ENCODE data around the gene KCNJ16. TPM values are rescaled to one million over a fixed set of nuclear protein-coding genes. Genes with fewer than 3 reads are reported as not detected.

Gene KCNJ16
- total and polyA plus RNA-seq, 9 of the 15 experiments (the other 6 are each of a cell fraction or from before 2014, with no cell fraction given), result 0.01 to 0.75 (median 0.07) TPM; not detected in 4

GRCh38 chr17:70059071-70059470 is 16.0 kb upstream of the KCNJ16 start (continued):
- TF ChIP-seq, protein P1, sequence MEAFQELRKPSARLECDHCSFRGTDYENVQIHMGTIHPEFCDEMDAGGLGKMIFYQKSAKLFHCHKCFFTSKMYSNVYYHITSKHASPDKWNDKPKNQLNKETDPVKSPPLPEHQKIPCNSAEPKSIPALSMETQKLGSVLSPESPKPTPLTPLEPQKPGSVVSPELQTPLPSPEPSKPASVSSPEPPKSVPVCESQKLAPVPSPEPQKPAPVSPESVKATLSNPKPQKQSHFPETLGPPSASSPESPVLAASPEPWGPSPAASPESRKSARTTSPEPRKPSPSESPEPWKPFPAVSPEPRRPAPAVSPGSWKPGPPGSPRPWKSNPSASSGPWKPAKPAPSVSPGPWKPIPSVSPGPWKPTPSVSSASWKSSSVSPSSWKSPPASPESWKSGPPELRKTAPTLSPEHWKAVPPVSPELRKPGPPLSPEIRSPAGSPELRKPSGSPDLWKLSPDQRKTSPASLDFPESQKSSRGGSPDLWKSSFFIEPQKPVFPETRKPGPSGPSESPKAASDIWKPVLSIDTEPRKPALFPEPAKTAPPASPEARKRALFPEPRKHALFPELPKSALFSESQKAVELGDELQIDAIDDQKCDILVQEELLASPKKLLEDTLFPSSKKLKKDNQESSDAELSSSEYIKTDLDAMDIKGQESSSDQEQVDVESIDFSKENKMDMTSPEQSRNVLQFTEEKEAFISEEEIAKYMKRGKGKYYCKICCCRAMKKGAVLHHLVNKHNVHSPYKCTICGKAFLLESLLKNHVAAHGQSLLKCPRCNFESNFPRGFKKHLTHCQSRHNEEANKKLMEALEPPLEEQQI (IDR thresholded peaks at IDR 0.05), result peak; percentile 14; the same call in 1 of the 2 replicates
- TF ChIP-seq NBN (IDR thresholded peaks at IDR 0.05; ENCODE audit: low read depth), result no peak

GRCh38 chr17:70059649-70060048 is 15.4 kb upstream of the KCNJ16 start:
- Histone ChIP-seq H3K4me2 (ENCODE audit: insufficient read depth, low read length) (no peak overlapping the region), H3K27me3 (ENCODE audit: control insufficient read depth in 2 of 2, insufficient read depth in 2 of 2, low read length in 2 of 2) (no peaks in the 10 kb centered on the region), H4K20me1 (replicated peaks; ENCODE audit: control insufficient read depth, insufficient read depth, low read length) (no peaks in the 10 kb centered on the region), H2AFZ (ENCODE audit: low read depth, low read length) (no peak overlapping the region), H3K27ac (ENCODE audit: extremely low read depth, low read depth, low read length) (peak overlapping the region; percentile 50; the same call in 1 of the 3 replicates), H3K79me2 (ENCODE audit: control insufficient read depth, insufficient read depth, low read length) (0 out of 3 replicates have a peak, but pooled peaks cover 5% of the 10 kb centered on the region), H3K9me3 (replicated peaks; ENCODE audit: control insufficient read depth, insufficient read depth, low read depth, low read length) (no peaks in the 10 kb centered on the region), H3K9ac (ENCODE audit: insufficient read depth in 1 of 2, low read depth in 2 of 2, low read length in 2 of 2) (no peak overlapping the region), H3K4me3 (no peak overlapping the region), H3K36me3 (ENCODE audit: control insufficient read depth, insufficient read depth, low read length) (peaks cover 6% of the 10 kb centered on the region; the same call in 1 of the 3 replicates), H3K4me1 (replicated peaks in 1 of 2; ENCODE audit: control insufficient read depth in 2 of 2, insufficient read depth in 2 of 2, low read length in 2 of 2) (no peaks in the 10 kb centered on the region; a peak in 2 of 5 replicates), H3K9me1 (ENCODE audit: control insufficient read depth, insufficient read depth, low read length) (no peaks in the 10 kb centered on the region)
- BruUV-seq (replicated peaks), result no TSS peak
- CTCF ChIA-PET (ENCODE audit: low intra/inter-chr PET ratio), result no interaction called here
- WGBS (ENCODE audit: insufficient coverage, low coverage, missing lambda C conversion rate), result 23% methylated on average over 4 of the region's 4 CpGs
- FAIRE-seq (no peak), DNase-seq (ENCODE audit: extremely low read depth in 1 of 4, low spot score in 3 of 4) (no peak), ATAC-seq (no peak)
- in situ Hi-C loops (cut with MboI), result no loop called here
- POLR2A ChIA-PET, result no interaction called here
- intact Hi-C loops (cut with micrococcal nuclease), result no loop called here
- TF ChIP-seq CLOCK (CRISPR knock-in tag; IDR thresholded peaks at IDR 0.05; ENCODE audit: borderline replicate concordance) (no peak), SMAD2 (IDR thresholded peaks at IDR 0.05; ENCODE audit: low read depth, low read length) (no peak), NFYB (IDR thresholded peaks at IDR 0.05; ENCODE audit: extremely low read depth, insufficient read length) (no peak), GATAD2A (IDR thresholded peaks at IDR 0.05) (no peak), RREB1 (CRISPR knock-in tag; IDR thresholded peaks at IDR 0.05) (no peak), IRF1 (CRISPR knock-in tag; IDR thresholded peaks at IDR 0.05; ENCODE audit: borderline replicate concordance) (no peak)
